ENCODE data around the gene TBL3. TPM values are rescaled to one million over a fixed set of nuclear protein-coding genes. Genes with fewer than 3 reads are reported as not detected.

TBL3 gene
- total RNA-seq, 5 donors from 2014 or later (not counting 1 experiment from before 2014, with no cell fraction given) = 21.1 to 45.6 (median 36.9) TPM

DNA sequence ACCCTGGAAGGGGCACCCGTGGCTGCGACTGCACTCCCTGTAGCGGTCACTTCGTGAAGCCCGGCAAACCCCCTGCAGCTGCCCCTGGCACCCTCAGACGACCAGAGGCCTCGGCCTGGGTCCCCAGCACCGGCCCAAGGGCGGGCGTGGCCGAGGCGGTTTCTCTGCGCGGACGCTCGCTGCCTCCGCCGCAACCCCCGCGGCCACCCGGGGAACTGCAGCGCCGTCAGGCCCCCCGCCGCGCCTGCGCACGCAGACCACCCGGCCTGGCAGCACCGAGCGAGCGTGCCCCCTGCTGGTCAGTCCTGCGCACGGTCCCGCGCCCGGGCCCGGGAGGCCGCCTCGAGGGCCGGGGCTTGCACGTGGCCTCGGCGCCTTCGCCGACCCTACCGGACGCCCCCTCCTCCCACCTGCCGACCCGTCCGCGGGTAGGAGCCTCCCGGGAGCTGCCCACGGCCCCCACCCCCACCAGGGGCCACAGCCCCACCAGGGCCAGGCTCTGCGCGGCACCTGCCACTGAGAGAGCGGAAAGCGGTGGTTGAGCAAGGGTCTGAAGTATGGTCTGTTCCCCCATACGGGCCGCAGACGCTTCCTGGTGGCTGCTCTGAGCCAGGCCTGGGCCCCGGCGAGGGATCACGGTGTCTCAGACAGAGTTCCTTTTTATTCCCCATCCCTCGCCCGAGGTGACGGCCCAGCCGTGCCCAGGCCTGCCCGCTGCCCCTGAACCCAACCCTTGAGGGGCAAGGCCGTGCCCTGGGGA, 42.1 kb upstream of the TBL3 start:
- Mint-ChIP-seq H3K4me1 (peaks cover 0 to 3% (median 1%) of the 10 kb centered on the region in 3 donors), H3K4me3 (peak overlapping the region; percentile 56 to 78 (median 59)), H3K9me3 (no peaks in the 10 kb centered on the region), H3K27me3 (peaks cover 0 to 2% of the 10 kb centered on the region in 2 donors), H3K27ac (no peak overlapping the region), H3K36me3 (no peaks in the 10 kb centered on the region)
- Histone ChIP-seq H3K27ac (ENCODE audit: low read length) (no peak overlapping the region), H3K9me3 (no peaks in the 10 kb centered on the region), H3K27me3 (replicated peaks in 1 of 2; ENCODE audit: control insufficient read depth in 2 of 2, extremely low read depth in 1 of 2, insufficient read depth in 2 of 2, low read length in 1 of 2) (peaks cover 0 to 18% of the 10 kb centered on the region in 2 experiments), H3K36me3 (ENCODE audit: control insufficient read depth in 2 of 2, extremely low read depth in 1 of 2, insufficient read depth in 1 of 2, low read length in 1 of 2) (no peaks in the 10 kb centered on the region), H3K4me1 (ENCODE audit: control insufficient read depth in 1 of 2, extremely low read depth in 1 of 2, insufficient read depth in 2 of 2, low read length in 2 of 2) (peaks cover 2 to 11% of the 10 kb centered on the region in 2 experiments), H3K4me3 (ENCODE audit: control insufficient read depth in 1 of 2, extremely low read depth in 1 of 2, low read length in 1 of 2) (peak overlapping the region in 1 of 2 donors; percentile 43)
- POLR2A ChIA-PET = no interaction called here
- ATAC-seq (replicated peaks in 1 of 4) (peak; percentile 94 to 100 (median 95)), DNase-seq (peak; percentile 70 to 95 (median 89))
- 14% methylated on average over 68 of the region's 70 CpGs for WGBS (ENCODE audit: insufficient coverage)
- CTCF ChIA-PET = no interaction called here

DNA sequence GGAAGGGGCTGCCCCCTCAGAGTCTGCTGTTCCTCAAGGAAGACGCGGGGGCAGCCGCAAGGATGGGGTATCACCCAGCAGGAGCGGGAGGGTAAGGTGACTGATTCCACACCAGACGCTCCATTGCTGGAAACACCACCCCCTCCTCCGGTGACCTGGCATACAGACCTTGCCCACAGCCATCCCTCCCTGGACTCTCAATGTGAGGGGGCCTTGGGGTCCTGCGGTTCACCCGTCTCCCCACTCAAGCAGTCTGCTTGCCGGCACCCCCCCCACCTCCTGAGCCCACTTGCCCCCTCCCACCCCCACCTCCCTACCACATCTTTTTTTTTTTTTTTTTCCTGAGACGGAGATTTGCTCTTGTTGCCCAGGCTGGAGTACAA, 41.5 kb upstream of the TBL3 start:
- CTCF ChIA-PET = interaction anchor here in 1 of 2 donors (0.7 kb wide), 1 partner anchor 69 kb away, joined by 3 read pairs; no protein-coding TSS in a partner anchor
- no peaks in the 10 kb centered on the region for H3K36me3 ChIP-seq (ENCODE audit: control insufficient read depth in 2 of 2, extremely low read depth in 1 of 2, insufficient read depth in 1 of 2, low read length in 1 of 2)
- no peak overlapping the region for H3K27ac ChIP-seq (ENCODE audit: low read length)
- WGBS (ENCODE audit: insufficient coverage) = 80% methylated on average over 1 of the region's 10 CpGs
- H3K9me3 ChIP-seq = no peaks in the 10 kb centered on the region
- POLR2A ChIA-PET = no interaction called here
- no peak for DNase-seq
- Mint-ChIP-seq H3K36me3 (no peaks in the 10 kb centered on the region), H3K27ac (no peak overlapping the region), H3K4me1 (peaks cover 0 to 3% (median 1%) of the 10 kb centered on the region in 3 donors), H3K27me3 (no peaks in the 10 kb centered on the region), H3K9me3 (no peaks in the 10 kb centered on the region), H3K4me3 (peak overlapping the region in 2 of 3 donors; percentile 36 to 43)
- no peak overlapping the region for H3K4me3 ChIP-seq (ENCODE audit: control insufficient read depth in 1 of 2, extremely low read depth in 1 of 2, low read length in 1 of 2)
- H3K27me3 ChIP-seq (replicated peaks in 1 of 2; ENCODE audit: control insufficient read depth in 2 of 2, extremely low read depth in 1 of 2, insufficient read depth in 2 of 2, low read length in 1 of 2) = peaks cover 0 to 17% of the 10 kb centered on the region in 2 experiments
- ATAC-seq (replicated peaks in 1 of 4) = no peak
- peaks cover 2 to 11% of the 10 kb centered on the region in 2 experiments for H3K4me1 ChIP-seq (ENCODE audit: control insufficient read depth in 1 of 2, extremely low read depth in 1 of 2, insufficient read depth in 2 of 2, low read length in 2 of 2)

DNA sequence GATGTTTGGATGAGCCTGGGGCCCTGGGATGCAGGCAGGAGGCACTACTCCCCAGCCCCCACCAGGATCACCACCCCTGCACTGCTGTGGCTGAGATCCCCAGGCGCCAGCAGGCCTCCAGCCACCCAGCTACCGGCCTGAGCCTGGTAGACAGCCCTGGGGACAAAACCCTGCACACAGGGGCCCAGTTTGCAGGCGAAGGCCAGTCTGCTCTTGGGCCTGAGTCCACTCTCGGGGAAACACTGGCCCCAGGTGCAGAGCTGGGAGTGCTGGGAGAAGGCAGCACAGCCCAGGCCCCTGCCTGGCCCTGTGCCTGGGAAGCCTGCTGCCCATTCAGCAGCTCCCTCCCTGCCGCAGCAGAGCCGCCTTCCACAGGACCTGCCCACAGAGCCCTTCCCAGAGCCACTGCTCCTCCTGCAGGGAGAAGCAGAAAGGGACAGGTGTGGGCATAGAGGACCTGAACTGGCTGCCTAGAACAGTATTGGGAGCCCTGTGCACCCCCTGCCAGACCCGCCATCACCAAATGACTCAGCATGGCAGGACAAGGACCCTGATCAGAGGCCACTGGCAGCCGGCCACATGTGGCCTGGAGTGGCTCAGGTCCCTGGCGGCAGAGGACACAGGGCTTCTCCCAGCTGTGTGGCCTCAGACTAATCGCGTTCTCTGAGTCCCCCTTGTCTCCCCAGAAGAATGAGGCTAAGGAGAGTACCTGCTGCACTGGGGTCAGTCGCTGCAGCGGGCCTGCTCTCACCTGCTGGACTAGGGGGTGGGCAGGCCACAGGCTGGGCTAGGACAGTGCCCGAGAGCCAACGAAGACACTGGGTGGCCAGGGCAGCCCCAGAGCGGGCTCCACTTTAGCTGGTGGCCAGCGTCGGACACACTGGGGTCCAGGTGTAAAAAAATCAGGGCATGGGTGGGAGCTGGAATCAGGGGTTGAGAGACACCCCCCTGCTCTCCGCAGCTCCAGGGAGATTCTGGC, 39.5 kb upstream of the TBL3 start:
- no peak overlapping the region for H3K27ac Mint-ChIP-seq
- peaks cover 0 to 13% of the 10 kb centered on the region in 2 experiments for H3K27me3 ChIP-seq (replicated peaks in 1 of 2; ENCODE audit: control insufficient read depth in 2 of 2, extremely low read depth in 1 of 2, insufficient read depth in 2 of 2, low read length in 1 of 2)
- H3K27me3 Mint-ChIP-seq = no peaks in the 10 kb centered on the region
- H3K4me3 ChIP-seq (ENCODE audit: control insufficient read depth in 1 of 2, extremely low read depth in 1 of 2, low read length in 1 of 2) = no peak overlapping the region
- CTCF ChIA-PET = no interaction called here
- H3K9me3 ChIP-seq = no peaks in the 10 kb centered on the region
- H3K4me1 Mint-ChIP-seq = peaks cover 0 to 3% (median 1%) of the 10 kb centered on the region in 3 donors
- no peaks in the 10 kb centered on the region for H3K9me3 Mint-ChIP-seq
- WGBS (ENCODE audit: insufficient coverage) = 89% methylated on average over 16 of the region's 19 CpGs
- no peak overlapping the region for H3K27ac ChIP-seq (ENCODE audit: low read length)
- no peaks in the 10 kb centered on the region for H3K36me3 ChIP-seq (ENCODE audit: control insufficient read depth in 2 of 2, extremely low read depth in 1 of 2, insufficient read depth in 1 of 2, low read length in 1 of 2)
- H3K4me3 Mint-ChIP-seq = no peak overlapping the region
- ATAC-seq (replicated peaks in 1 of 4) (no peak), DNase-seq (no peak)
- peaks cover 2 to 11% of the 10 kb centered on the region in 2 experiments for H3K4me1 ChIP-seq (ENCODE audit: control insufficient read depth in 1 of 2, extremely low read depth in 1 of 2, insufficient read depth in 2 of 2, low read length in 2 of 2)
- H3K36me3 Mint-ChIP-seq = no peaks in the 10 kb centered on the region
- POLR2A ChIA-PET = no interaction called here

DNA sequence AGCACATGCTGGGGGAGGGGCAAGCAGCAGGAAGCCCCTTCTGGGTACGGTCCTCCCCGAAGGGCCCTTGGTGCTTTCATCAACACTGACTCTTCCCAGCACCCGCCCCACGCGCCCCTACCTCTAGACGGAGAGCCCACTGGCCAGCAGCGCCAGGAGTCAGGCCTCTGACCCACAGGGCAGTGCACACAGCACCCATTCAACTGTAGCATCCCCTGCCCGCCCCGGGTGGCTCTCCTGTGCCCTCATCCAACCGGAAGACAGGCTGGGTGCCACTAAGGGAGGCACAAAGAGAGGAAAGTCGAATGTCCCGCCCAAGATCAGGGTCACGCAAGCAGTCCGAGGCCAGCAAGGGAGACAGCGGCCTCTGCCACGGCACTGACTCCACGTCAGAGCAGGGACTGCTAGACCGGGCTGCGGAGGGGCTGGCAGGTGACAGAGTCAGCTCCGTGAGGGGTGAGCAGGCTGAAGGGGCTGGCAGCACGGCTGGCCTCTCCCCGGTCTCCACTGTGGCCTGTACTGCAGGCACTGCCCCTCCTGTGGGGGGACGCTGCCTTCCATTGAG, 38.7 kb upstream of the TBL3 start:
- no peaks in the 10 kb centered on the region for H3K9me3 ChIP-seq
- ATAC-seq (replicated peaks in 1 of 4) (no peak), DNase-seq (no peak)
- H3K4me1 ChIP-seq (ENCODE audit: control insufficient read depth in 1 of 2, extremely low read depth in 1 of 2, insufficient read depth in 2 of 2, low read length in 2 of 2) = peaks cover 2 to 11% of the 10 kb centered on the region in 2 experiments
- CTCF ChIA-PET = no interaction called here
- Mint-ChIP-seq H3K27ac (no peak overlapping the region), H3K4me1 (peaks cover 0 to 3% (median 1%) of the 10 kb centered on the region in 3 donors), H3K9me3 (no peaks in the 10 kb centered on the region), H3K36me3 (peaks cover 3% of the 10 kb centered on the region), H3K27me3 (no peaks in the 10 kb centered on the region), H3K4me3 (no peak overlapping the region)
- no peak overlapping the region for H3K4me3 ChIP-seq (ENCODE audit: control insufficient read depth in 1 of 2, extremely low read depth in 1 of 2, low read length in 1 of 2)
- H3K36me3 ChIP-seq (ENCODE audit: control insufficient read depth in 2 of 2, extremely low read depth in 1 of 2, insufficient read depth in 1 of 2, low read length in 1 of 2) = peaks cover 0 to 4% of the 10 kb centered on the region in 2 donors
- 87% methylated on average over 21 of the region's 23 CpGs for WGBS (ENCODE audit: insufficient coverage)
- H3K27me3 ChIP-seq (replicated peaks in 1 of 2; ENCODE audit: control insufficient read depth in 2 of 2, extremely low read depth in 1 of 2, insufficient read depth in 2 of 2, low read length in 1 of 2) = peaks cover 0 to 13% of the 10 kb centered on the region in 2 experiments
- no peak overlapping the region for H3K27ac ChIP-seq (ENCODE audit: low read length)
- POLR2A ChIA-PET = no interaction called here

DNA sequence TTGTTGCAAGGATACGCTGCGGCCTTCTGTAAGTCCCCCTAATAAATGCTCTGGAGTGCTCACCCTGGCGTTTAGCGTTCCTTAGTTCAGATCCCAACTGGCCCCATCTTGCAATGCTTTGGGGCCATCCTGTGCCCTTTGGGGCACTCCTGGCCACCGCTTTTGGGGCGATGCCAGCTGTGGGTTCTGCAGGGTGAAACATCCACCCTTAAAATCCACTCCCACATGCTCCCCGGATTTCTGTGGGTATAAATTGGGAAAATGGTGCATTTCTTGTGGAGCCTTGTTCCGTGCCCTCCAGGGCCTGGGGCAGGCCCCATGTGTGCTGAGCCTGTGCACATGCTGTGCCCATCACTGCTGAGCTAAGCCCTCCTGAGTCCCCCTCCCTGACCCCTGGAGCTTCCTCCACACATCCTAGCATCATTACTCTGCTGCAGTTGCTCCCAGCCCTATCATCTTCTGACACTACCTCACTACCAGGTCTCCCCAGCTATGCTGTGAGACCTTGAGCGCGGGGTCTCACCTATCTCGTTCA, 34.8 kb upstream of the TBL3 start:
- 96% methylated on average over 5 of the region's 11 CpGs for WGBS (ENCODE audit: insufficient coverage)
- Mint-ChIP-seq H3K36me3 (peaks cover 3% of the 10 kb centered on the region), H3K9me3 (no peaks in the 10 kb centered on the region), H3K4me1 (peaks cover 0 to 7% (median 7%) of the 10 kb centered on the region in 3 donors), H3K27ac (no peak overlapping the region), H3K27me3 (no peaks in the 10 kb centered on the region), H3K4me3 (no peak overlapping the region)
- peaks cover 7 to 21% of the 10 kb centered on the region in 2 donors for H3K36me3 ChIP-seq (ENCODE audit: control insufficient read depth in 2 of 2, extremely low read depth in 1 of 2, insufficient read depth in 1 of 2, low read length in 1 of 2)
- no peak overlapping the region for H3K4me3 ChIP-seq (ENCODE audit: control insufficient read depth in 1 of 2, extremely low read depth in 1 of 2, low read length in 1 of 2)
- H3K27ac ChIP-seq (ENCODE audit: low read length) = no peak overlapping the region
- H3K27me3 ChIP-seq (replicated peaks in 1 of 2; ENCODE audit: control insufficient read depth in 2 of 2, extremely low read depth in 1 of 2, insufficient read depth in 2 of 2, low read length in 1 of 2) = peaks cover 0 to 9% of the 10 kb centered on the region in 2 experiments
- no peak for ATAC-seq (replicated peaks in 1 of 4)
- no peak for DNase-seq
- H3K9me3 ChIP-seq = no peaks in the 10 kb centered on the region
- ChIA-PET POLR2A (no interaction called here), CTCF (no interaction called here)
- peaks cover 0 to 6% of the 10 kb centered on the region in 2 experiments for H3K4me1 ChIP-seq (ENCODE audit: control insufficient read depth in 1 of 2, extremely low read depth in 1 of 2, insufficient read depth in 2 of 2, low read length in 2 of 2)

DNA sequence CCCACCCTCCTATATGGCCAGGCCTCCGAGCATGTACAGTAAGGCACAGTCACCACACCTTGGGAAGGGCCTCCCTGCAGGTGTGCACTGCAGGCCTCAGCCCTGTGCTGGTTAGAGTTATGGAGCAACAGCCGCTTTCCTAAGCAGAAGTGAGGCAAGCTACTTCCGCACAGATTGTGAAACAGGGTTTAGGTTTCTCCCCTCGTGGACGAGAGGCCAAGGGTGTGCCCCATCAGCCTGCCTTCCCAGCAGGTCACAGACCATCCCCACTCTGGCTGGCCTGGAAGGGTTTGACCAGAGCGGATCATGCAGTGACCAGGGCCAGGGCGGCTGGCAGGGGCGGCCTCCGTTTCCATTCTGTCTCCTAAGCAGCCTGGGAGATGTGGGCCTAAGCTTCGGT, 33.5 kb upstream of the TBL3 start:
- Histone ChIP-seq H3K4me1 (ENCODE audit: control insufficient read depth in 1 of 2, extremely low read depth in 1 of 2, insufficient read depth in 2 of 2, low read length in 2 of 2) (peaks cover 2 to 15% of the 10 kb centered on the region in 2 experiments), H3K4me3 (ENCODE audit: control insufficient read depth in 1 of 2, extremely low read depth in 1 of 2, low read length in 1 of 2) (no peak overlapping the region), H3K36me3 (ENCODE audit: control insufficient read depth in 2 of 2, extremely low read depth in 1 of 2, insufficient read depth in 1 of 2, low read length in 1 of 2) (peaks cover 7 to 21% of the 10 kb centered on the region in 2 donors), H3K27ac (ENCODE audit: low read length) (no peak overlapping the region), H3K27me3 (replicated peaks in 1 of 2; ENCODE audit: control insufficient read depth in 2 of 2, extremely low read depth in 1 of 2, insufficient read depth in 2 of 2, low read length in 1 of 2) (no peaks in the 10 kb centered on the region), H3K9me3 (no peaks in the 10 kb centered on the region)
- WGBS (ENCODE audit: insufficient coverage) = 96% methylated on average over 6 of the region's 10 CpGs
- Mint-ChIP-seq H3K27me3 (no peaks in the 10 kb centered on the region), H3K36me3 (peaks cover 3% of the 10 kb centered on the region), H3K4me3 (no peak overlapping the region), H3K9me3 (no peaks in the 10 kb centered on the region), H3K4me1 (peaks cover 0 to 15% (median 11%) of the 10 kb centered on the region in 3 donors), H3K27ac (no peak overlapping the region)
- DNase-seq (no peak), ATAC-seq (replicated peaks in 1 of 4) (no peak)
- ChIA-PET CTCF (no interaction called here), POLR2A (no interaction called here)
